T-helper 17 cell (primary cell): ENCODE data around the gene SH3TC1. TPM values are rescaled to one million over a fixed set of nuclear protein-coding genes. Genes with fewer than 3 reads are reported as not detected.
A peak's percentile ranks its signal among the peaks of the same experiment; 100 is the strongest.

ENCODE experiments used
- ATAC-seq: fragments of 150-1000 bp; cut with Tn5 transposase; 2 replicates; pipeline ENCODE4 v1.10.0; 2021; ENCODE audit warnings: mild to moderate bottlenecking, moderate library complexity
- DNase-seq, 3 donors: peaks; one replicate each; pipeline versions ENCODE4 v3.0.0 to v3.0.0-alpha.2; 2020 to 2021
- H3K9me3 ChIP-seq: one replicate; pipeline ENCODE4 v1.7.0; 2013; ENCODE audit warnings: low read length, mild to moderate bottlenecking; ENCODE audit not compliant: control insufficient read depth, poor library complexity, severe bottlenecking
- H3K27ac Mint-ChIP-seq: one replicate; pipeline ENCODE4 v1.8.0; 2022; ENCODE audit warnings: mild to moderate bottlenecking, moderate library complexity, mixed read lengths
- H3K27me3 Mint-ChIP-seq: one replicate; pipeline ENCODE4 v1.8.0; 2022; ENCODE audit warnings: mixed read lengths
- H3K36me3 Mint-ChIP-seq: one replicate; pipeline ENCODE4 v1.8.0; 2022; ENCODE audit warnings: low read depth, mixed read lengths
- H3K4me1 Mint-ChIP-seq: one replicate; pipeline ENCODE4 v1.8.0; 2022; ENCODE audit warnings: mild to moderate bottlenecking, mixed read lengths
- H3K4me3 Mint-ChIP-seq: one replicate; pipeline ENCODE4 v1.8.0; 2022; ENCODE audit warnings: mild to moderate bottlenecking, moderate library complexity, mixed read lengths
- total RNA-seq, 4 donors: library from RNA in 2 of 4; stranded (reverse) in 2 of 4; gene quantifications; one replicate each; pipeline ENCODE4 v1.2.3 and lab custom pipeline; 2022 to 2026

SH3TC1 gene
- total RNA-seq, 2 donors from 2014 or later, result 134 TPM

- ATAC-seq, result no peak
- DNase-seq, result no peak
- Mint-ChIP-seq H3K4me3 (peak overlapping the region; percentile 95), H3K4me1 (peaks cover 38% of the 10 kb centered on the region), H3K27ac (peak overlapping the region; percentile 97), H3K27me3 (no peaks in the 10 kb centered on the region), H3K36me3 (peaks cover 4% of the 10 kb centered on the region)
- no peaks in the 10 kb centered on the region for H3K9me3 ChIP-seq
Measured at GRCh38 chr4:8202108-8203051, 3.3 kb downstream of the SH3TC1 start.

- DNase-seq (no peak), ATAC-seq (no peak)
- H3K4me3 Mint-ChIP-seq, result peak overlapping the region; percentile 7
- peak overlapping the region; percentile 97 for H3K27ac Mint-ChIP-seq
- H3K27me3 Mint-ChIP-seq, result no peaks in the 10 kb centered on the region
- H3K9me3 ChIP-seq, result no peaks in the 10 kb centered on the region
- H3K36me3 Mint-ChIP-seq, result peaks cover 6% of the 10 kb centered on the region
- H3K4me1 Mint-ChIP-seq, result peaks cover 38% of the 10 kb centered on the region
Measured at GRCh38 chr4:8203052-8203401, 3.9 kb downstream of the SH3TC1 start.

GRCh38 chr4:8203817-8204216, 4.7 kb downstream of the SH3TC1 start:
- Mint-ChIP-seq H3K36me3 (peaks cover 6% of the 10 kb centered on the region), H3K4me3 (no peak overlapping the region), H3K4me1 (peaks cover 31% of the 10 kb centered on the region), H3K27ac (peak overlapping the region; percentile 60), H3K27me3 (no peaks in the 10 kb centered on the region)
- H3K9me3 ChIP-seq, result no peaks in the 10 kb centered on the region
- ATAC-seq, result no peak
- DNase-seq, result no peak

GRCh38 chr4:8204576-8205227, 5.6 kb downstream of the SH3TC1 start:
- Mint-ChIP-seq H3K4me3 (peak overlapping the region; percentile 25), H3K36me3 (peaks cover 6% of the 10 kb centered on the region), H3K4me1 (peaks cover 30% of the 10 kb centered on the region), H3K27me3 (no peaks in the 10 kb centered on the region), H3K27ac (peak overlapping the region; percentile 60)
- ATAC-seq (no peak), DNase-seq (no peak)
- no peaks in the 10 kb centered on the region for H3K9me3 ChIP-seq

GRCh38 chr4:8205241-8205707, 6.2 kb downstream of the SH3TC1 start:
- Mint-ChIP-seq H3K27me3 (no peaks in the 10 kb centered on the region), H3K36me3 (peaks cover 6% of the 10 kb centered on the region), H3K4me3 (no peak overlapping the region), H3K27ac (peak overlapping the region; percentile 71), H3K4me1 (peaks cover 25% of the 10 kb centered on the region)
- H3K9me3 ChIP-seq, result no peaks in the 10 kb centered on the region
- DNase-seq (no peak), ATAC-seq (no peak)

GRCh38 chr4:8205749-8206611, 6.9 kb downstream of the SH3TC1 start:
- Mint-ChIP-seq H3K4me1 (peaks cover 21% of the 10 kb centered on the region), H3K4me3 (no peak overlapping the region), H3K36me3 (peaks cover 6% of the 10 kb centered on the region), H3K27me3 (no peaks in the 10 kb centered on the region), H3K27ac (peak overlapping the region; percentile 71)
- ATAC-seq (no peak), DNase-seq (no peak)
- H3K9me3 ChIP-seq, result no peaks in the 10 kb centered on the region

- ATAC-seq (no peak), DNase-seq (no peak)
- Mint-ChIP-seq H3K4me1 (peaks cover 11% of the 10 kb centered on the region), H3K27ac (peak overlapping the region; percentile 83), H3K36me3 (peaks cover 4% of the 10 kb centered on the region), H3K4me3 (no peak overlapping the region), H3K27me3 (no peaks in the 10 kb centered on the region)
- no peaks in the 10 kb centered on the region for H3K9me3 ChIP-seq
Measured at GRCh38 chr4:8207314-8207713, 8.2 kb downstream of the SH3TC1 start.

- Mint-ChIP-seq H3K4me3 (no peak overlapping the region), H3K4me1 (peaks cover 10% of the 10 kb centered on the region), H3K36me3 (peaks cover 4% of the 10 kb centered on the region), H3K27ac (peak overlapping the region; percentile 83), H3K27me3 (no peaks in the 10 kb centered on the region)
- ATAC-seq (no peak), DNase-seq (no peak)
- H3K9me3 ChIP-seq, result no peaks in the 10 kb centered on the region
Measured at GRCh38 chr4:8208565-8208964, 9.5 kb downstream of the SH3TC1 start.

GRCh38 chr4:8209181-8209874, 10.2 kb downstream of the SH3TC1 start:
- DNase-seq, result no peak
- Mint-ChIP-seq H3K27ac (no peak overlapping the region), H3K36me3 (peaks cover 4% of the 10 kb centered on the region), H3K4me3 (no peak overlapping the region), H3K4me1 (peaks cover 10% of the 10 kb centered on the region), H3K27me3 (no peaks in the 10 kb centered on the region)
- ATAC-seq, result no peak
- no peaks in the 10 kb centered on the region for H3K9me3 ChIP-seq

GRCh38 chr4:8210010-8210409, 10.9 kb downstream of the SH3TC1 start:
- Mint-ChIP-seq H3K4me3 (peak overlapping the region; percentile 21), H3K27ac (no peak overlapping the region), H3K4me1 (peaks cover 7% of the 10 kb centered on the region), H3K27me3 (no peaks in the 10 kb centered on the region), H3K36me3 (peaks cover 4% of the 10 kb centered on the region)
- H3K9me3 ChIP-seq, result no peaks in the 10 kb centered on the region
- DNase-seq (no peak), ATAC-seq (no peak)

- H3K36me3 Mint-ChIP-seq, result peaks cover 4% of the 10 kb centered on the region
- ATAC-seq, result no peak
- no peak overlapping the region for H3K4me3 Mint-ChIP-seq
- no peaks in the 10 kb centered on the region for H3K27me3 Mint-ChIP-seq
- no peak for DNase-seq
- H3K27ac Mint-ChIP-seq, result no peak overlapping the region
- no peaks in the 10 kb centered on the region for H3K9me3 ChIP-seq
- peaks cover 7% of the 10 kb centered on the region for H3K4me1 Mint-ChIP-seq
Measured at GRCh38 chr4:8210616-8211015, 11.5 kb downstream of the SH3TC1 start.

GRCh38 chr4:8211251-8211650, 12.2 kb downstream of the SH3TC1 start:
- Mint-ChIP-seq H3K36me3 (peaks cover 4% of the 10 kb centered on the region), H3K27ac (peak overlapping the region; percentile 21), H3K27me3 (no peaks in the 10 kb centered on the region), H3K4me1 (peaks cover 4% of the 10 kb centered on the region), H3K4me3 (no peak overlapping the region)
- no peak for ATAC-seq
- DNase-seq, result no peak
- H3K9me3 ChIP-seq, result no peaks in the 10 kb centered on the region
